SK-N-SH (cell line): Measurements from ENCODE around the gene SPANXN2. TPM values are rescaled to one million over a fixed set of nuclear protein-coding genes. Genes with fewer than 3 reads are reported as not detected.

Experiments used
- CTCF ChIA-PET: fragments of 300-600, 350-600 bp; formaldehyde crosslinking; extraction: SDS; loops from one replicate; lab custom pipeline; 2021; lab: Yijun Ruan, JAX
- POLR2A ChIA-PET: fragments of 350-600 bp; sonication (Branson Sonifier 250); formaldehyde crosslinking; extraction: SDS; loops from one replicate; lab custom pipeline; 2020; ENCODE audit warnings: antibody characterized with exemption, inconsistent platforms; lab: Yijun Ruan, JAX
- DNase-seq: peaks from one replicate; pipeline ENCODE4 v3.0.0; 2012
- H2AFZ ChIP-seq: fragments of 200-600 bp; sonication (generic); 2 replicates; pipeline ENCODE4 v1.8.1; 2016; ENCODE audit warnings: antibody characterized with exemption, mild to moderate bottlenecking, low read depth
- H3F3A ChIP-seq: fragments of 200-600 bp; sonication (generic); replicated peaks from 2 replicates; pipeline ENCODE3; 2016; ENCODE audit warnings: antibody characterized with exemption, mild to moderate bottlenecking; ENCODE audit not compliant: insufficient read depth
- H3K27ac ChIP-seq, 2 experiments: fragments of 200-500 bp in 1 of 2; fragments of 200-600 bp in 1 of 2; sonication (Bioruptor generic) in 1 of 2; sonication (generic), shearing (Covaris generic) in 1 of 2; 2 replicates each; pipeline versions ENCODE4 v1.5.1 to v1.6.1; 2014 to 2016; ENCODE audit warnings: low read depth in 2 of 2, inconsistent platforms in 1 of 2, low read length in 1 of 2, mild to moderate bottlenecking in 1 of 2, mixed read lengths in 1 of 2
- H3K27me3 ChIP-seq: fragments of 200-600 bp; sonication (generic), shearing (Covaris generic); 2 replicates; pipeline ENCODE4 v1.6.1; 2016; ENCODE audit warnings: mixed run types; ENCODE audit not compliant: insufficient read depth
- H3K36me3 ChIP-seq, 2 experiments: fragments of 200-500 bp in 1 of 2; fragments of 200-600 bp in 1 of 2; sonication (Bioruptor generic) in 1 of 2; sonication (generic) in 1 of 2; replicated peaks in 1 of 2; 2 replicates each; pipeline versions ENCODE3 to v1.5.1; 2014 to 2016; ENCODE audit warnings: low read length in 1 of 2, mild to moderate bottlenecking in 1 of 2; ENCODE audit not compliant: insufficient read depth in 2 of 2, control insufficient read depth in 1 of 2
- H3K4me1 ChIP-seq, 2 experiments: fragments of 200-500 bp in 1 of 2; fragments of 200-600 bp in 1 of 2; sonication (Bioruptor generic) in 1 of 2; sonication (generic), shearing (Covaris generic) in 1 of 2; 2 replicates each; pipeline versions ENCODE4 v1.5.1 to v1.6.1; 2014 to 2016; ENCODE audit warnings: low read depth in 1 of 2, low read length in 1 of 2, mixed run types in 1 of 2; ENCODE audit not compliant: insufficient read depth in 2 of 2, control insufficient read depth in 1 of 2
- H3K4me2 ChIP-seq: fragments of 200-600 bp; sonication (generic), shearing (Covaris generic); 2 replicates; pipeline ENCODE4 v1.6.1; 2017; ENCODE audit warnings: mixed run types
- H3K4me3 ChIP-seq, 2 experiments: fragments of 200-500 bp in 1 of 2; fragments of 200-600 bp in 1 of 2; sonication (Bioruptor generic) in 1 of 2; sonication (generic), shearing (Covaris generic) in 1 of 2; 2 replicates each; pipeline versions ENCODE4 v1.5.1 to v1.8.1; 2014 to 2016; ENCODE audit warnings: low read depth in 2 of 2, inconsistent platforms in 1 of 2, low read length in 1 of 2, mild to moderate bottlenecking in 1 of 2, mixed read lengths in 1 of 2, moderate library complexity in 1 of 2
- H3K79me2 ChIP-seq: fragments of 200-600 bp; sonication (generic); 2 replicates; pipeline ENCODE4 v1.8.1; 2017; ENCODE audit warnings: mild to moderate bottlenecking; ENCODE audit not compliant: insufficient read depth
- H3K9ac ChIP-seq: fragments of 200-600 bp; sonication (generic); 2 replicates; pipeline ENCODE4 v1.6.1; 2017; ENCODE audit warnings: mixed run types
- H3K9me2 ChIP-seq: fragments of 200-600 bp; sonication (generic); 2 replicates; pipeline ENCODE4 v1.6.1; 2017; ENCODE audit warnings: mixed run types
- H3K9me3 ChIP-seq: fragments of 200-600 bp; sonication (generic); 2 replicates; pipeline ENCODE4 v1.6.1; 2017; ENCODE audit warnings: mixed run types, mild to moderate bottlenecking, moderate library complexity
- H4K20me1 ChIP-seq: fragments of 200-600 bp; sonication (generic); 2 replicates; pipeline ENCODE4 v1.6.1; 2017; ENCODE audit warnings: mild to moderate bottlenecking, mixed run types; ENCODE audit not compliant: insufficient read depth
- FOXJ3 ChIP-seq: sonication (generic); formaldehyde crosslinking; IDR thresholded peaks from 2 replicates; pipeline ENCODE4 v1.5.1; 2020; ENCODE audit warnings: mild to moderate bottlenecking, missing genetic modification reagents
- FOXM1 ChIP-seq: IDR thresholded peaks from 2 replicates; pipeline ENCODE4 v1.4.0; 2012; ENCODE audit warnings: low read depth, mild to moderate bottlenecking
- JUND ChIP-seq: IDR thresholded peaks from 2 replicates; pipeline ENCODE4 v1.4.0; 2012
- NFIC ChIP-seq: IDR thresholded peaks from 2 replicates; pipeline ENCODE4 v1.4.0; 2012; ENCODE audit warnings: borderline replicate concordance
- NRF1 ChIP-seq: IDR thresholded peaks from 2 replicates; pipeline ENCODE4 v1.6.1; 2012; ENCODE audit warnings: low read depth, mild to moderate bottlenecking, low read length
- RAD21 ChIP-seq: IDR thresholded peaks from 2 replicates; pipeline ENCODE4 v1.6.1; 2012; ENCODE audit warnings: mild to moderate bottlenecking, low read length
- RCOR1 ChIP-seq: fragments of 150-350 bp; IDR thresholded peaks from 2 replicates; pipeline ENCODE4 v1.6.1; 2017; ENCODE audit warnings: antibody characterized with exemption, low read length
- RXRA ChIP-seq: IDR thresholded peaks from 2 replicates; pipeline ENCODE4 v1.4.0; 2012; ENCODE audit warnings: low read depth, mild to moderate bottlenecking, borderline replicate concordance
- TEAD4 ChIP-seq: IDR thresholded peaks from 2 replicates; pipeline ENCODE4 v1.4.0; 2012; ENCODE audit warnings: mild to moderate bottlenecking, borderline replicate concordance; ENCODE audit not compliant: insufficient read depth
- WGBS: methylation state at CpG from one replicate; pipeline ENCODE4 v1.1.6; 2017; ENCODE audit warnings: low lambda C conversion rate; 5-methylcytosine and 5-hydroxymethylcytosine counted together
- polyA plus RNA-seq, 3 experiments: library from polyadenylated mRNA; depleted of rRNA; stranded (reverse); fragments of >200 nt; gene quantifications; 2 replicates each; pipeline ENCODE4 v1.2.3, GENCODE V29; 2012
- TF ChIP-seq, protein P1 (sequence below): fragments of 150-350 bp; IDR thresholded peaks from 2 replicates; pipeline ENCODE4 v1.6.1; 2017; ENCODE audit warnings: antibody characterized with exemption, low read length, low read depth, borderline replicate concordance
- TF ChIP-seq, protein P2 (sequence below): IDR thresholded peaks from 2 replicates; pipeline ENCODE4 v1.6.1; 2012; ENCODE audit warnings: mild to moderate bottlenecking, low read depth, low read length, moderate library complexity

The SPANXN2 gene
- polyA plus RNA-seq, 1 of the 3 experiments (the other 2 are of a cell fraction) = not detected

DNA sequence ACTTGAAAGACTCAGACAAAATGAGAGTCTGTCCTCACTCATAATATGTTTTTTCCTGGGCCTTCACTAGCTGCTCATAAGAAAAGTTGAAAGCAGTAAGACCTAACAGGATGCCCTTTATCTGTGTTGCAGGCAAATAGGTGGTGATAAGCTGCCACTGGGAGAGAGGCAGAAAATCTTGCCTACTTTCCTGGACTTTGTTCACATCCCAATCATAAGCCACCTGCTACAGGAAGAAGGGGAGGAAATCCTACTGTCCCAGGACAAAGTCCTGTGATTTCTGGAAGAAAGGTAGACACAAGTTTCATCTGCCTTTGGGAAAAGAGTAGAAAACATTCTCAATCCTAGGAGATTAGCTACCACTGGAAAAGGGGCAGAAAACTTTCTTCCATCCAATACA lies 13.3 kb upstream of the SPANXN2 start:
- H3K4me2 ChIP-seq = no peak overlapping the region
- H4K20me1 ChIP-seq = no peaks in the 10 kb centered on the region
- no peak overlapping the region for H3K9ac ChIP-seq
- H3K79me2 ChIP-seq = no peaks in the 10 kb centered on the region
- CTCF ChIA-PET = no interaction called here
- no peak overlapping the region for H3K27ac ChIP-seq
- DNase-seq = no peak
- H3K27me3 ChIP-seq = no peaks in the 10 kb centered on the region
- TF ChIP-seq JUND = no peak
- H3K36me3 ChIP-seq = no peaks in the 10 kb centered on the region
- no peaks in the 10 kb centered on the region for H3K4me1 ChIP-seq
- POLR2A ChIA-PET = no interaction called here
- no peaks in the 10 kb centered on the region for H3K9me2 ChIP-seq
- no peaks in the 10 kb centered on the region for H3F3A ChIP-seq
- no peak overlapping the region for H2AFZ ChIP-seq
- no peak overlapping the region for H3K4me3 ChIP-seq
- H3K9me3 ChIP-seq = no peaks in the 10 kb centered on the region

DNA sequence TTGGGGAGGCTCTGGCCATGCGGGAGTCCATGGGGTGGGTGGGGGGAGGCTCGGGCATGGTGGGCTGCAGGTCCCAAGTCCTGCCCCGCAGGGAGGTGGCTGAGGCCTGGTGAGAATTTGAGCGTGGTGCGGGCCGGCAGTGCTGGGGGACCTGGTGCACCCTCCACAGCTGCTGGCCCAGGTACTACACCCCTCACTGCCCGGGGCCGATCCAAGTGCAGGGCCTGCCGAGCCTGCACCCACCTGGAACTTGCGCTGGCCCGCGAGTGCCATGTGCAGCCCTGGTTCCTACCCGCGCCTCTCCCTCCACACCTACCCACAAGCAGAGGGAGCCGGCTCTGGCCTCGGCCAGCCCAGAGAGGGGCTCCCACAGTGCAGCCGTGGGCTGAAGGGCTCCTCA lies 5.7 kb upstream of the SPANXN2 start:
- CTCF ChIA-PET = no interaction called here
- H3K4me3 ChIP-seq = no peak overlapping the region
- no peak overlapping the region for H3K4me2 ChIP-seq
- no peak overlapping the region for H3K9ac ChIP-seq
- POLR2A ChIA-PET = no interaction called here
- H2AFZ ChIP-seq = no peak overlapping the region
- H3K9me2 ChIP-seq = no peaks in the 10 kb centered on the region
- H3K4me1 ChIP-seq = no peaks in the 10 kb centered on the region
- no peaks in the 10 kb centered on the region for H3F3A ChIP-seq
- WGBS = 6% methylated on average over 3 of the region's 17 CpGs
- no peaks in the 10 kb centered on the region for H4K20me1 ChIP-seq
- H3K9me3 ChIP-seq = no peaks in the 10 kb centered on the region
- TF ChIP-seq RCOR1 (no peak), FOXM1 (no peak), NFIC (no peak), RAD21 (no peak), NRF1 (no peak), TEAD4 (no peak), RXRA (no peak), FOXJ3 (CRISPR knock-in tag) (no peak), JUND (no peak)
- TF ChIP-seq, protein P1, sequence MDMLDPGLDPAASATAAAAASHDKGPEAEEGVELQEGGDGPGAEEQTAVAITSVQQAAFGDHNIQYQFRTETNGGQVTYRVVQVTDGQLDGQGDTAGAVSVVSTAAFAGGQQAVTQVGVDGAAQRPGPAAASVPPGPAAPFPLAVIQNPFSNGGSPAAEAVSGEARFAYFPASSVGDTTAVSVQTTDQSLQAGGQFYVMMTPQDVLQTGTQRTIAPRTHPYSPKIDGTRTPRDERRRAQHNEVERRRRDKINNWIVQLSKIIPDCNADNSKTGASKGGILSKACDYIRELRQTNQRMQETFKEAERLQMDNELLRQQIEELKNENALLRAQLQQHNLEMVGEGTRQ = no peak
- TF ChIP-seq, protein P2, sequence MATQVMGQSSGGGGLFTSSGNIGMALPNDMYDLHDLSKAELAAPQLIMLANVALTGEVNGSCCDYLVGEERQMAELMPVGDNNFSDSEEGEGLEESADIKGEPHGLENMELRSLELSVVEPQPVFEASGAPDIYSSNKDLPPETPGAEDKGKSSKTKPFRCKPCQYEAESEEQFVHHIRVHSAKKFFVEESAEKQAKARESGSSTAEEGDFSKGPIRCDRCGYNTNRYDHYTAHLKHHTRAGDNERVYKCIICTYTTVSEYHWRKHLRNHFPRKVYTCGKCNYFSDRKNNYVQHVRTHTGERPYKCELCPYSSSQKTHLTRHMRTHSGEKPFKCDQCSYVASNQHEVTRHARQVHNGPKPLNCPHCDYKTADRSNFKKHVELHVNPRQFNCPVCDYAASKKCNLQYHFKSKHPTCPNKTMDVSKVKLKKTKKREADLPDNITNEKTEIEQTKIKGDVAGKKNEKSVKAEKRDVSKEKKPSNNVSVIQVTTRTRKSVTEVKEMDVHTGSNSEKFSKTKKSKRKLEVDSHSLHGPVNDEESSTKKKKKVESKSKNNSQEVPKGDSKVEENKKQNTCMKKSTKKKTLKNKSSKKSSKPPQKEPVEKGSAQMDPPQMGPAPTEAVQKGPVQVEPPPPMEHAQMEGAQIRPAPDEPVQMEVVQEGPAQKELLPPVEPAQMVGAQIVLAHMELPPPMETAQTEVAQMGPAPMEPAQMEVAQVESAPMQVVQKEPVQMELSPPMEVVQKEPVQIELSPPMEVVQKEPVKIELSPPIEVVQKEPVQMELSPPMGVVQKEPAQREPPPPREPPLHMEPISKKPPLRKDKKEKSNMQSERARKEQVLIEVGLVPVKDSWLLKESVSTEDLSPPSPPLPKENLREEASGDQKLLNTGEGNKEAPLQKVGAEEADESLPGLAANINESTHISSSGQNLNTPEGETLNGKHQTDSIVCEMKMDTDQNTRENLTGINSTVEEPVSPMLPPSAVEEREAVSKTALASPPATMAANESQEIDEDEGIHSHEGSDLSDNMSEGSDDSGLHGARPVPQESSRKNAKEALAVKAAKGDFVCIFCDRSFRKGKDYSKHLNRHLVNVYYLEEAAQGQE = no peak
- no peaks in the 10 kb centered on the region for H3K79me2 ChIP-seq
- no peaks in the 10 kb centered on the region for H3K36me3 ChIP-seq
- H3K27me3 ChIP-seq = no peaks in the 10 kb centered on the region
- H3K27ac ChIP-seq = no peak overlapping the region
- no peak for DNase-seq
